Activated naive CD8-positive, alpha-beta T cell (primary cell): ENCODE measurements around the gene SPON1.
"Not testable (repeated sequence)": the region's sequence is repeated elsewhere in the genome, so short reads cannot be mapped to it uniquely, and the experiment has no call there.

ENCODE experiments used
- H3K27ac Mint-ChIP-seq: one replicate; pipeline ENCODE4 v1.8.0; 2021; ENCODE audit warnings: mixed read lengths
- H3K27me3 Mint-ChIP-seq: one replicate; pipeline ENCODE4 v1.8.0; 2021; ENCODE audit warnings: mixed read lengths
- H3K36me3 Mint-ChIP-seq: one replicate; pipeline ENCODE4 v1.8.0; 2021; ENCODE audit warnings: mixed read lengths
- H3K4me1 Mint-ChIP-seq: one replicate; pipeline ENCODE4 v1.8.0; 2021; ENCODE audit warnings: low read depth, mixed read lengths
- H3K4me3 Mint-ChIP-seq: one replicate; pipeline ENCODE4 v1.8.0; 2021; ENCODE audit warnings: mild to moderate bottlenecking, mixed read lengths
- H3K9me3 Mint-ChIP-seq: one replicate; pipeline ENCODE4 v1.8.0; 2021; ENCODE audit warnings: low read depth, mixed read lengths

The SPON1 gene

DNA sequence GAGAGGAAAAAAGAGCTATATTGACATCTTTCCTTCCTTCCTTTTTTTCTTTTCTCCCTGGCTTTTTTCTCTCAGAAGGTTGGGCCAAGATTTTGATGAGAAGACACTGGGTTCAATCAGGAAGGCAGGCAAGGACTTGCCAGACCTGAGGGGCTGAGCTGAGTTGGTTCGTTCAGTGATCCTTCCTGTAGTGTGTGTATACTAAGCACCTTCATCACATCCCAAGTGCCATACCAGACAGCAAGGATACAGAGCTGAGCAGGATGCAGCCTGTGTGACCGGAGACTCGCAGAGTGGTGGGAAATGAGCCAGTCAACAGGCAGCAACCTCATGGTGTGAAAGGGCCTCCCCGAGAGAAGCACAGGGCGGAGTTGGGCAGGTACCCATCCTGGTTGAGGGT lies 95.5 kb downstream of the SPON1 start:
- Mint-ChIP-seq H3K27me3 (peaks cover 1% of the 10 kb centered on the region), H3K36me3 (peaks cover 3% of the 10 kb centered on the region)

DNA sequence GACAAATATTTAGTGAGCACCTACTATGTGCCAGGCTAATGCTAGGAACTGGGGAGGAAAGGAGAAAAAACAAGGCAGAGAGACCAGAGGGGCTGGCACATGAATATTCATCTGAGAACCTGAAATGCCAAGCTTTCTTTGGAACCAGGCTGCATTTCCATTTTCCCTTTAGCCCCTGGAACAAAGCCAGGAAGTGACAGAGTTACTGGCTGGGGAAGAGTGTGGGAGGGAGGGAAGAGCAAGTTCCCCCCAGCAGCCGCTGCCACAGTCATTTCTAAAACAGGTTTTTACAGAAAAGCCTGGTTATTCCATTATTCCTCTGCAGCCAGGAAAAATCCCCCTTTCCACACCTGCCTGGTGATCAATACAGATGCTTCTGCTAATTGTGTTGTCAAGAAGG lies 97.0 kb downstream of the SPON1 start:
- H3K9me3 Mint-ChIP-seq: no peaks in the 10 kb centered on the region
- H3K27me3 Mint-ChIP-seq: no peaks in the 10 kb centered on the region
- H3K4me1 Mint-ChIP-seq: peaks cover 15% of the 10 kb centered on the region
- no peaks in the 10 kb centered on the region for H3K36me3 Mint-ChIP-seq
- H3K4me3 Mint-ChIP-seq: no peak overlapping the region
- no peak overlapping the region for H3K27ac Mint-ChIP-seq

More for the DNA sequence above, 95.5 kb downstream of the SPON1 start:
- Mint-ChIP-seq H3K27ac (no peak overlapping the region), H3K9me3 (no peaks in the 10 kb centered on the region), H3K4me3 (no peak overlapping the region), H3K4me1 (peaks cover 18% of the 10 kb centered on the region)

DNA sequence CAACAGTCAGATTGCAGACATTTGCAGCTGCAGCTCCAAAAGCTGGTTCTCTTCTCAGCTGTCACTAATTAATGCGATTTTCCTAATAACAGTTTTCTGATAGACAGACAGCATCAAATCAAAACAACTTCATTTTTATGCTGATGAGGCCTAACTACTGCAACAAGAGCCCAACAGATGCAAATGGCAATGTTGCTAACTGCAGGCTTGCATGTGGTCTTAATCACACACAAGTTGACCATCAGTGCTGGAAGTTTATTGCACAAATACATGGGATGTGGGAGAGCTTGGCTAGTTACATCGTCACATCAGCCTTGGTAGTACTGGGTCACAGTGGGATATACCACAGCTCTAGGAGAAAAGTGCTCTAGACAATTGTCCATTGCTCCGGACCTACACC lies 99.2 kb downstream of the SPON1 start:
- Mint-ChIP-seq H3K4me3 (no peak overlapping the region), H3K27ac (no peak overlapping the region), H3K4me1 (peaks cover 19% of the 10 kb centered on the region), H3K36me3 (no peaks in the 10 kb centered on the region), H3K27me3 (no peaks in the 10 kb centered on the region), H3K9me3 (no peaks in the 10 kb centered on the region)

DNA sequence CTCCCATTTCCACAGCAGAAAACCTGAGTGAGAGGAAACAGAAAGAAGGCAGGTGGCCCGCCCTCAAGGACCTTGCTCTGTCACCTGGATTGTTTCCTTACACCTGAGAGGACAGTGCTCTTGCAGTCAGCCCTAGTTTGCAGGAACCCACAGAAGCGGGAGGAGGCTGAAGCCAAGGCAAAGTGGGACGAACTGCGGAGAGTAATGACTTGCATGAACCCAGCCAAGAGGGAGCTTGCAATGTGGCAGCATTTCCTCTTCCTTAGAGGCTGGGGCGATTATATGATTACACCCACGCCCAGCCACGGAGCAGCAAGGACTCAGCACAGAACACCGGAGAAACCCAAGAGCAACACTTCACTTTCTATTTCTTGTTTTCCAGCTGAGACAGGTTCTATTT lies 102.6 kb downstream of the SPON1 start:
- H3K27me3 Mint-ChIP-seq: no peaks in the 10 kb centered on the region
- peak overlapping the region; percentile 22 for H3K27ac Mint-ChIP-seq
- H3K36me3 Mint-ChIP-seq: no peaks in the 10 kb centered on the region
- no peaks in the 10 kb centered on the region for H3K9me3 Mint-ChIP-seq
- H3K4me3 Mint-ChIP-seq: peak overlapping the region; percentile 67
- peaks cover 19% of the 10 kb centered on the region for H3K4me1 Mint-ChIP-seq

DNA sequence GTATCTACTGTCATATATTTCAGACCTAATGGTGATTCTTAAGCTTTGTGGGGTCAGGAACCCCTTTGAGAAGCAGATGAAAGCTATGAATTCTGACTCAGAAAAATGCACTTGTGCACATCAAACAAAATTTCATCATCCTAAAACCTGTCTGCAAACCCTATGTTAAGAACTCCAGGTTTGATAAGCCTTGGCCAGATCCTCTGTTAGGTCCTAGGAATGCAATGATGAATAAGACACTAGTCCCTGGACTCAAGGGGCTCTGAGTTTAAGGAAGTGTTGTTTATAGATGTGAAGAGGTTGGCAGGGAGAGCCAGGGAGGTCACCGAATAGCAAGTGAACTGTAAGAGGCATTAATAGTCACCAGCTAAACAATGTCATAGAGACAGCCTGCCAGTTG lies 103.2 kb downstream of the SPON1 start:
- peaks cover 19% of the 10 kb centered on the region for H3K4me1 Mint-ChIP-seq
- H3K4me3 Mint-ChIP-seq: no peak overlapping the region
- H3K9me3 Mint-ChIP-seq: no peaks in the 10 kb centered on the region
- H3K27me3 Mint-ChIP-seq: no peaks in the 10 kb centered on the region
- H3K36me3 Mint-ChIP-seq: no peaks in the 10 kb centered on the region
- H3K27ac Mint-ChIP-seq: no peak overlapping the region

DNA sequence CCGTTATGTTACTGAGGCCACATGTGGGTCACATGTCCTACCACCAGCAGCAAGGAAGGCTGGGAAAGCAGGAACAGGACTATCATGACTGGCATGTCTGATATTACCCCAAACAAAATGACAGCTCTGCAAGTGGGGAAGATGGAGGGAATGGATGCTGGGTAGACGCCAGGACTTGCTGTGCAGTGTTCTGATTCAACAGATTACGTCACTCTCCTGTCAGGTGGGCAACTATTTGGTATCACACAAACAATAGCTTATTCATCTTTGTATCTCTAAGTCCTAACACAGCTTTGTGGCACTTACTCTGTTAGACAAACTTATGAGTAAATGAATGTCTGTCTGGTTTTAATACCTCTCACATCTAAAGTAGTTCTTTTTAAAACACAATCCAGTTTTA lies 105.2 kb downstream of the SPON1 start:
- H3K27ac Mint-ChIP-seq: no peak overlapping the region
- no peaks in the 10 kb centered on the region for H3K36me3 Mint-ChIP-seq
- no peak overlapping the region for H3K4me3 Mint-ChIP-seq
- peaks cover 20% of the 10 kb centered on the region for H3K4me1 Mint-ChIP-seq
- no peaks in the 10 kb centered on the region for H3K27me3 Mint-ChIP-seq
- no peaks in the 10 kb centered on the region for H3K9me3 Mint-ChIP-seq

DNA sequence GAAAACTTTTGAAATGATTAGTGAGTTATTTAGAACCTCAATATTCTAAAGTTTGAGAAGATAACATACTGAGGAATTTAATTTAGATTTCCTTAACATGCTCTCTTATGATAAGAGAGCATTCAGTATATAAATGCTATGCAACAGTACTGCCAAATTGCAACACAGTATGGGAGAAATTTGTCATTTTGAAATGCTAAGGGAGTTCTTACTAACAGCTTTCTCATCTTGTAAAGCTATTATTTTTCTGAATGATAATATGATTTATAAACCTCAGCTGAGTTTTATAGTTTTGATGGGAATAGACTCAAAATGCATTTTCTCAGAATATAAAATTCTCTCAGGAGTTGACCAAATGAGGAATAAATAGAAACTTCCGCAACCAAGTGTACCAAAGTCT lies 108.4 kb downstream of the SPON1 start:
- peaks cover 29% of the 10 kb centered on the region for H3K4me1 Mint-ChIP-seq
- H3K27me3 Mint-ChIP-seq: no peaks in the 10 kb centered on the region
- H3K36me3 Mint-ChIP-seq: no peaks in the 10 kb centered on the region
- H3K9me3 Mint-ChIP-seq: no peaks in the 10 kb centered on the region
- no peak overlapping the region for H3K27ac Mint-ChIP-seq
- no peak overlapping the region for H3K4me3 Mint-ChIP-seq

DNA sequence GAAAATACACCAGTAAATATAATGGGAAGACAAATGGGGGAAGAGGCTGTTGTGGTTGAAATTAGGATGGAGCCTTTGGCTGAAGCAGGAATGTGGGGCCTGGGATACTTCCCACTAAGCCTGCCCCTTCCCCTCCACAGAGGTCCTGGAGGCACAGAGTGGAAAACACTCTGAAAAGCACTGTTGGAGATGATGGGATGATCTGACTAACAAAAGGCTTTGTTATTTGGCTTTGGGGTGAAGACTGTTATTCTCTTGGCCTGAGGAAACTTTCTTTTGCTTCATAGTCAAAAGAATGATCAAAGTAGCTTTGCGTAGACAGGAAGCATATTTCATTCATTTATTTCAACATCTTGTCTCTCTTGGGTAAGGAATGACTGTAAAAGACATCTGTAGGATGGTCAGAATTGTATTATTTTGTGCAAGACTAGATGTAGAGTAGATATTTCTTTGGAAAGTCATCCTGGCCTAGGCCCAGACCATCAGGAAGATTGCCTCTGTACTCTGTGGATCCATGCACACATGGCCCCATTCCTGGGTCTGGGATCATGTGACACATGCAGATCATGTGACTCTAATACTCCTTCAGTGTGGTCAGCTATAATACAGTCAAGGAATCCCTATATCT lies 111.4 kb downstream of the SPON1 start:
- no peaks in the 10 kb centered on the region for H3K36me3 Mint-ChIP-seq
- no peaks in the 10 kb centered on the region for H3K9me3 Mint-ChIP-seq
- peaks cover 55% of the 10 kb centered on the region for H3K4me1 Mint-ChIP-seq
- H3K27ac Mint-ChIP-seq: peak overlapping the region; percentile 78
- no peaks in the 10 kb centered on the region for H3K27me3 Mint-ChIP-seq
- peak overlapping the region; percentile 80 for H3K4me3 Mint-ChIP-seq

DNA sequence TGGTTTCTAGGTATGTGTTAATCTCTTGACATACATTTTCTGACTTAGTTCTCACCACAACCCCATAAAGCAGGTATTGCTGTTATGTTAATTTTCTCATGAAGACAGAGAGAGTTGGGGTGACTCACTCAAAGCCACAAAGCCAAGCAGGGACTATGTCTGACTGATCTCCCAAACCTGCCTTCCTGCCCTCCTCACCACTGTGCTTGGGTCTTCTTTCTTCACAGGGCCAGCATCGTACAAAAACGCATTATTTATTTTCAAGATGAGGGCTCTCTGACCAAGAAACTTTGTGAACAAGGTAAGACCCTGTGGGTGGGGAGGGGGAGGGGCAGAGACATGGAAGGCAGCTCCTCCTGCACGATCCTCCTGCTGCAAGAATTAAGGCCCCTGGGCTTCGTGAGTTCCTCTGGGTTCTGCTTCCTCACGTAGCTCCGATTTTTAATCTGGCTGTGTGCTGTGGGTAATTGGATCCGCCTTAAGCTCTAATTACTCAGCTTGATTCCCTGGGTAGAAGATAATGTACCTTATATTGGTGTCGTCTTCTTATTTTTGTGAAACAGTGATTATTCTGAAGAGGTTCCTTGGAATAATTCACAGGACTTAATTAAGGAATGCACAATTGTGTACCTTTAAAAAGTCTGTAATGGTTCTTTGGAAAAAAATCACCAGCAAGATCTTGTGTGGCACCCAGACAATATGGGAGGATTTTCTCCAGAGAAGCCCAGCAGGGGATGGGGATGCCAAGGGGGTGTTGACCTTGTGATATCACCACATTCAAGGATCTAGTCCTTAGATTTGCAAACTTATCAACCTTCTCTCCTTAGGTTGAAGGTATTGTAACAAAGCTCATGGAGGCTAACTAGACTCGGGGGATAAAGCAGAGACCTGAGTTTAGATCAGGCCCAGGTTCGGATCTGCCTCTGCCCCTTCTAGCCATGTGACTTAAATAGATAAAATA lies 112.9 kb downstream of the SPON1 start:
- Mint-ChIP-seq H3K4me1 (peaks cover 66% of the 10 kb centered on the region), H3K4me3 (peak overlapping the region; percentile 80), H3K27ac (peak overlapping the region; percentile 78), H3K27me3 (no peaks in the 10 kb centered on the region), H3K36me3 (no peaks in the 10 kb centered on the region), H3K9me3 (no peaks in the 10 kb centered on the region)

DNA sequence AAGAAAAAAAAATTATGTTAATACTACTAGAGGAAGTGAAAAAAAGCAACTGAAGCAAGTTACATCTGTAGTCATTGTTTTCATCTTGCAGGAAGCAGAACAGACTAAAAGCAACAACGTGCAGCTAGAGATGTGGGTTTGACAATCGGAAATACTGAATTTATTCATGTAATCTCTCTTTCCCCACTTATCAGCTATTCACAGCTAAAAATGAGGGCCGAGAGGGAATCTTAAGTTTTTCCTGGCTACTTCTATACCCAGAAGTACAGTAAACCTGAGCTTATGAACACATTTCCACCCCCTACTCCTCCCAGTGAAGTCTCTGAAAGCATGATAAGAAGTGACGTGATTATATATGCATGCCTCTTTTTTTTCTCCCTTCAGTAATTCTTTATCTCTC lies 116.5 kb downstream of the SPON1 start:
- Mint-ChIP-seq H3K27me3 (no peaks in the 10 kb centered on the region), H3K4me3 (peak overlapping the region; percentile 76), H3K9me3 (no peaks in the 10 kb centered on the region), H3K27ac (peak overlapping the region; percentile 89), H3K36me3 (peaks cover 15% of the 10 kb centered on the region), H3K4me1 (peaks cover 63% of the 10 kb centered on the region)

DNA sequence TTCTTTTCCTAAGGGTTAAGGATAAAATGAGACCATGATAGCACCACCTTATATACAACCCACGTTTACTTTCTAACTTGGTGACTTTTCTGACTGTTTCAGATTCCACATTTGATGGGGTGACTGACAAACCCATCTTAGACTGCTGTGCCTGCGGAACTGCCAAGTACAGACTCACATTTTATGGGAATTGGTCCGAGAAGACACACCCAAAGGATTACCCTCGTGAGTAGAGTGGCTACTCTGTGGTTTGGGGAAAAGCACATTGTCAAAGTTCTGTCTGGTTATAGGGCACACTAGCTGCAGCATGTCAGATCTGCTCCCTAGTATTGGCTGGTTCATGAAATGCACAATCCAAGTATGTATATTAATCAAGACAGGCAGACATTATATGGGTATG lies 117.3 kb downstream of the SPON1 start:
- Mint-ChIP-seq H3K4me1 (peaks cover 56% of the 10 kb centered on the region), H3K4me3 (peak overlapping the region; percentile 76), H3K27ac (peak overlapping the region; percentile 89), H3K27me3 (no peaks in the 10 kb centered on the region), H3K9me3 (no peaks in the 10 kb centered on the region), H3K36me3 (peaks cover 20% of the 10 kb centered on the region)

DNA sequence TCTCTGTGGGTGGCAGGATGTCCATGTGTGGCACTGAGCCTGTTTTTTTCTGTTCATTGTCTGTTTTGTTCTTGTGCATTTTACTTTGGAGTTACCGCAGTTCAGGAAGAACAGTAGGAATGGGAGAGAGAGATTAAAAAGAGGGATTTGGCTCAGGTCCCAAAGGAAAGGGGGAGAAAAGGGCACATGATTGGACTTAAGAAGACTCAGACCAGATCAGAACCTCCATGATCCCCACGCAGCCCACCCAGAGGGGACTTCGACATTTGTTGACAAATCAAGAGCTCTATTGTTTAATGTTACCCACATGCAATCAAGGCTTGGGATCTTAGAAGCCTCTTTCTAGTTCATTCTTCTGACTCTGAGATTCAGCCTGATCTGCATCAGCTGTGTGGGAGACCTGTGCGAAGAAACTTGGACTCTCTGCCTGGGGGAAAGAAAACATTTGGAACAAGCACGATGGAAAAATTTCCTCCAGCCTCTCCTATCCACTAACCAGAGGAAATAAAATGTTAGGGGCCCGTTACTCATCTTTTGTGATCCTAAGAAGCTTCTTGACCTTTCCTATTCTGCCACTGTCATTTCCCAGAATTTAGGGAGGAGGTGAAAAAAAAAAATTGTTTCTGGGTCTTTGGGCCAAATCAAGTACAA lies 119.2 kb downstream of the SPON1 start:
- H3K4me1 Mint-ChIP-seq: peaks cover 41% of the 10 kb centered on the region
- no peaks in the 10 kb centered on the region for H3K27me3 Mint-ChIP-seq
- H3K36me3 Mint-ChIP-seq: peaks cover 26% of the 10 kb centered on the region
- H3K27ac Mint-ChIP-seq: no peak overlapping the region
- H3K4me3 Mint-ChIP-seq: no peak overlapping the region
- no peaks in the 10 kb centered on the region for H3K9me3 Mint-ChIP-seq

DNA sequence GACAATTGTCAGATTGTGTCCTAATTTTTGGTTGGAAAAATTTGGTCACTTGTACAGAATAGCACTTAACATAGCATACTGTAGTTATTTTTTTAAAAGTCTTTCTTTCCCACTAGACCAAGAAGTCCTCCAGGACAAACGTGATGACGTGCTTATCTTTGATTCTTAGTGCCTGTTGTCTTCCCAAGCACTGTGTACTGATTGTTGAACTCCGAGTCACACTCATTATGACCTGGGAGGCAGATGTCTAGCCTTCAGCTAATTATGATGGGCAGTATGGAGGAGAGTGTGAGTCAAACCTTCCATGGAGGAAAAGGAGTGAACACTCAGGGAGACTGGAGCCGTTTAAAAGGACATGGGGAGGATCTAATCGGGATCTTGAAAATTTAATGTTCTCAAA lies 119.8 kb downstream of the SPON1 start:
- Mint-ChIP-seq H3K9me3 (peaks cover 4% of the 10 kb centered on the region), H3K4me3 (no peak overlapping the region), H3K27me3 (no peaks in the 10 kb centered on the region), H3K36me3 (peaks cover 26% of the 10 kb centered on the region), H3K27ac (no peak overlapping the region), H3K4me1 (peaks cover 36% of the 10 kb centered on the region)

DNA sequence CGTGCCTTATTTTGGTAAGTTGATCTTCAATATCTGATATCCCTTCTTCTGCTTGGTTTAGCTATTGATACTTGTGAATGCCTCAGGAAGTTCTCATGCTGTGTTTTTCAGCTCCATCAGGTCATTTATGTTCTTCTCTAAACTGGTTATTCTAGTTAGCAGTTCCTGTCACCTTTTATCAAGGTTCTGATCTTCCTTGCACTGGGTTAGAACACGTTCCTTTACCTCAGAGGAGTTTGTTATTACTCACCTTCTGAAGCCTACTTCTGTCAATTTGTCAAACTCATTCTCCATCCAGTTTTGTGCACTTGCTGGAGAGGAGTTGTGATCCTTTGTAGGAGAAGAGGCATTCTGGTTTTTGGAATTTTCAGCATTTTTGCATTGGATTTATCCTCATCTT lies 126.3 kb downstream of the SPON1 start:
- not testable (repeated sequence) for H3K27ac Mint-ChIP-seq, H3K4me3 Mint-ChIP-seq, H3K27me3 Mint-ChIP-seq
- peaks cover 29% of the 10 kb centered on the region for H3K36me3 Mint-ChIP-seq
- H3K9me3 Mint-ChIP-seq: peaks cover 16% of the 10 kb centered on the region
- peaks cover 34% of the 10 kb centered on the region for H3K4me1 Mint-ChIP-seq
